NCI-H526 treated with DMSO at 0.1 percent for 48 hours (cell line): Measurements from ENCODE around the gene FOXR2.

Experiments
- DNase-seq: peaks from one replicate; lab custom pipeline; 2025; lab: John Stamatoyannopoulos, UW

The FOXR2 gene

GRCh38 chrX:55623100-55623499 is at the start of gene FOXR2:
Gene FOXR2 (plus strand): TSS chrX:55623400. CDS start chrX:55623712, 312 bp downstream.
- DNase-seq: no peak

GRCh38 chrX:55579115-55579514 is 44.1 kb upstream of the FOXR2 start:
- DNase-seq: no peak

GRCh38 chrX:55582447-55582846 is 40.8 kb upstream of the FOXR2 start:
- no peak for DNase-seq

- DNase-seq: no peak
These were observed 29.9 kb upstream of the FOXR2 start for GRCh38 chrX:55593296-55593695.

GRCh38 chrX:55593756-55594257 is 29.4 kb upstream of the FOXR2 start:
- no peak for DNase-seq

GRCh38 chrX:55598333-55598732 is 24.9 kb upstream of the FOXR2 start:
- DNase-seq: no peak

- DNase-seq: no peak
These were observed 3.7 kb upstream of the FOXR2 start for GRCh38 chrX:55619547-55619946.

- DNase-seq: no peak
These were observed 1.2 kb downstream of the FOXR2 start for GRCh38 chrX:55624403-55624802.

GRCh38 chrX:55636109-55636508 is 12.9 kb downstream of the FOXR2 start:
- no peak for DNase-seq

- DNase-seq: no peak
These were observed 15.7 kb downstream of the FOXR2 start for GRCh38 chrX:55638933-55639332.

- no peak for DNase-seq
These were observed 17.7 kb downstream of the FOXR2 start for GRCh38 chrX:55640854-55641253.

- DNase-seq: no peak
These were observed 25.2 kb downstream of the FOXR2 start for GRCh38 chrX:55648434-55648833.

- no peak for DNase-seq
These were observed 36.7 kb downstream of the FOXR2 start for GRCh38 chrX:55659931-55660330.

GRCh38 chrX:55663584-55663983 is 40.4 kb downstream of the FOXR2 start:
- DNase-seq: no peak

- no peak for DNase-seq
These were observed 44.9 kb downstream of the FOXR2 start for GRCh38 chrX:55668084-55668483.
